Psoas muscle (tissue), 8 donors: ENCODE results near the gene CUL7. TPM values are rescaled to one million over a fixed set of nuclear protein-coding genes. Genes with fewer than 3 reads are reported as not detected.
"Not testable (repeated sequence)": the region's sequence is repeated elsewhere in the genome, so short reads cannot be mapped to it uniquely, and the experiment has no call there.

Source experiments
- ATAC-seq, 4 donors: fragments of 200-7000 bp; cut with Tn5 transposase; one replicate each; pipeline ENCODE4 v1.9.1; 2020; ENCODE audit warnings: moderate library complexity in 3 of 4, mild to moderate bottlenecking in 2 of 4
- DNase-seq, 2 donors: peaks; one replicate each; pipeline ENCODE4 v3.0.0-alpha.2; 2020
- H3K27ac ChIP-seq: fragments of 200-600 bp; one replicate; pipeline ENCODE4 v1.8.0; 2022
- H3K27me3 ChIP-seq, 3 donors: fragments of 200-600 bp in 1 of 3; one replicate each; pipeline versions ENCODE4 v1.6.1 to v1.8.0; 2013 to 2022; ENCODE audit warnings: low read length in 2 of 3, mild to moderate bottlenecking in 2 of 3, moderate library complexity in 1 of 3; ENCODE audit not compliant: insufficient read depth in 3 of 3
- H3K36me3 ChIP-seq, 2 donors: fragments of 200-600 bp in 1 of 2; one replicate each; pipeline versions ENCODE4 v1.6.1 to v1.8.0; 2013 to 2022; ENCODE audit warnings: low read depth in 1 of 2, mild to moderate bottlenecking in 1 of 2, moderate library complexity in 1 of 2; ENCODE audit not compliant: insufficient read depth in 1 of 2
- H3K4me1 ChIP-seq: fragments of 200-600 bp; one replicate; pipeline ENCODE4 v1.8.0; 2022
- H3K4me3 ChIP-seq: fragments of 200-600 bp; one replicate; pipeline ENCODE4 v1.8.0; 2022; ENCODE audit warnings: mild to moderate bottlenecking
- H3K9me3 ChIP-seq: fragments of 200-600 bp; one replicate; pipeline ENCODE4 v1.8.0; 2022
- CTCF ChIP-seq: fragments of 200-600 bp; IDR thresholded peaks from one replicate; pipeline ENCODE4 v1.8.0; 2022; ENCODE audit warnings: antibody characterized with exemption
- WGBS, 3 donors: extraction: QIAGEN DNeasy Blood & Tissue Kit; methylation state at CpG; one replicate each; pipeline versions ENCODE4 v1.1.6 to v1.1.7; 2013; 5-methylcytosine and 5-hydroxymethylcytosine counted together
- intact Hi-C, 2 donors: fragments of 100-400 bp; cut with DNase I; formaldehyde crosslinking; loops; one replicate each; pipeline versions ENCODE4 v1.11.0 to v1.14.2; 2022
- polyA plus RNA-seq, 3 donors: library from polyadenylated mRNA; stranded (reverse); fragments of 200-250 nt; gene quantifications; one replicate each; pipeline ENCODE4 v1.2.3, GENCODE V29; 2013
- total RNA-seq, 4 donors: library from RNA; stranded (reverse); fragmentation: NEBNext Ultra II Directional in 2 of 4; extraction: Animal tissue kit (Norgen Biotek cat#: 25700) in 2 of 4; gene quantifications; one replicate each; pipeline versions ENCODE4 v1.2.1 to v1.2.4, GENCODE V29; 2021 to 2023
- donor health status: healthy with polysubstance abuse.
- donor health status: DM: no; HTN: no; CAD: no; lungs with moderate emphysema.
- donor health status: Bipolar disorder and iron deficiency.
- donor health status: healthy.
- donor health status: DM: yes; HTN: yes; CAD: no.
- donor health status: DM: no; HTN: no; CAD: no.
- donor health status: DM: no; HTN: no; CAD: no.
- donor health status: DM: yes; HTN: yes; CAD: no.

Gene CUL7
- total and polyA plus RNA-seq, 7 donors, result 6.0 to 23.4 (median 11.5) TPM

GRCh38 chr6:43043310-43043709 is 10.3 kb downstream of the CUL7 start:
- 90 to 96% (median 92%) methylated on average over 9 of the region's 9 CpGs for WGBS, 3 donors
- H3K27me3 ChIP-seq, result no peaks in the 10 kb centered on the region
- no peaks in the 10 kb centered on the region for H3K9me3 ChIP-seq
- DNase-seq, result no peak
- no peak for ATAC-seq
- intact Hi-C loops, result no loop called here
- TF ChIP-seq CTCF, result no peak
- no peak overlapping the region for H3K27ac ChIP-seq
- H3K36me3 ChIP-seq, result peaks cover 8 to 84% of the 10 kb centered on the region in 2 donors
- H3K4me3 ChIP-seq, result no peak overlapping the region
- no peaks in the 10 kb centered on the region for H3K4me1 ChIP-seq

- H3K9me3 ChIP-seq, H3K27me3 ChIP-seq, H3K4me3 ChIP-seq, intact Hi-C loops, H3K4me1 ChIP-seq, ATAC-seq, DNase-seq, H3K27ac ChIP-seq: not testable (repeated sequence)
- WGBS, 3 donors, result 88 to 98% (median 95%) methylated on average over 8 of the region's 8 CpGs
- peaks cover 4 to 75% of the 10 kb centered on the region in 2 donors for H3K36me3 ChIP-seq
These were observed 12.2 kb downstream of the CUL7 start for GRCh38 chr6:43041475-43041874.

GRCh38 chr6:43040542-43041257 is 13.0 kb downstream of the CUL7 start:
- peaks cover 4 to 67% of the 10 kb centered on the region in 2 donors for H3K36me3 ChIP-seq
- no peak overlapping the region for H3K27ac ChIP-seq
- no peak for TF ChIP-seq CTCF
- H3K27me3 ChIP-seq, result no peaks in the 10 kb centered on the region
- H3K4me3 ChIP-seq, result no peak overlapping the region
- ATAC-seq (no peak), DNase-seq (no peak)
- H3K4me1 ChIP-seq, result peaks cover 15% of the 10 kb centered on the region
- intact Hi-C loops, result no loop called here
- no peaks in the 10 kb centered on the region for H3K9me3 ChIP-seq
- 89 to 96% (median 90%) methylated on average over 18 of the region's 18 CpGs for WGBS, 3 donors

- intact Hi-C loops, result no loop called here
- peaks cover 0 to 58% of the 10 kb centered on the region in 2 donors for H3K36me3 ChIP-seq
- peaks cover 24% of the 10 kb centered on the region for H3K4me1 ChIP-seq
- 71 to 77% (median 76%) methylated on average over 9 of the region's 9 CpGs for whole genome bisulfite sequencing, 3 donors
- H3K4me3 ChIP-seq, result no peak overlapping the region
- no peak overlapping the region for H3K27ac ChIP-seq
- DNase-seq, result no peak
- TF ChIP-seq CTCF, result no peak
- H3K9me3 ChIP-seq, result no peaks in the 10 kb centered on the region
- no peak for ATAC-seq
- H3K27me3 ChIP-seq, result no peaks in the 10 kb centered on the region
These were observed 14.9 kb downstream of the CUL7 start for GRCh38 chr6:43038727-43039126.

- DNase-seq (no peak), ATAC-seq (no peak)
- Histone ChIP-seq H3K36me3 (peaks cover 4 to 55% of the 10 kb centered on the region in 2 donors), H3K4me1 (peaks cover 24% of the 10 kb centered on the region), H3K4me3 (no peak overlapping the region), H3K9me3 (no peaks in the 10 kb centered on the region), H3K27me3 (no peaks in the 10 kb centered on the region), H3K27ac (no peak overlapping the region)
- intact Hi-C loops, result loop anchor here in 1 of 2 donors (2.0 kb wide), 1 partner anchor 15 kb away; the partner anchor contains the start of gene CUL7
- whole genome bisulfite sequencing, 3 donors, result 76 to 78% (median 78%) methylated on average over 8 to 9 of the region's 9 CpGs
- TF ChIP-seq CTCF, result no peak
These were observed 15.9 kb downstream of the CUL7 start for GRCh38 chr6:43037706-43038105.
